ENCODE data around the gene ARHGEF19.

The ARHGEF19 gene

DNA sequence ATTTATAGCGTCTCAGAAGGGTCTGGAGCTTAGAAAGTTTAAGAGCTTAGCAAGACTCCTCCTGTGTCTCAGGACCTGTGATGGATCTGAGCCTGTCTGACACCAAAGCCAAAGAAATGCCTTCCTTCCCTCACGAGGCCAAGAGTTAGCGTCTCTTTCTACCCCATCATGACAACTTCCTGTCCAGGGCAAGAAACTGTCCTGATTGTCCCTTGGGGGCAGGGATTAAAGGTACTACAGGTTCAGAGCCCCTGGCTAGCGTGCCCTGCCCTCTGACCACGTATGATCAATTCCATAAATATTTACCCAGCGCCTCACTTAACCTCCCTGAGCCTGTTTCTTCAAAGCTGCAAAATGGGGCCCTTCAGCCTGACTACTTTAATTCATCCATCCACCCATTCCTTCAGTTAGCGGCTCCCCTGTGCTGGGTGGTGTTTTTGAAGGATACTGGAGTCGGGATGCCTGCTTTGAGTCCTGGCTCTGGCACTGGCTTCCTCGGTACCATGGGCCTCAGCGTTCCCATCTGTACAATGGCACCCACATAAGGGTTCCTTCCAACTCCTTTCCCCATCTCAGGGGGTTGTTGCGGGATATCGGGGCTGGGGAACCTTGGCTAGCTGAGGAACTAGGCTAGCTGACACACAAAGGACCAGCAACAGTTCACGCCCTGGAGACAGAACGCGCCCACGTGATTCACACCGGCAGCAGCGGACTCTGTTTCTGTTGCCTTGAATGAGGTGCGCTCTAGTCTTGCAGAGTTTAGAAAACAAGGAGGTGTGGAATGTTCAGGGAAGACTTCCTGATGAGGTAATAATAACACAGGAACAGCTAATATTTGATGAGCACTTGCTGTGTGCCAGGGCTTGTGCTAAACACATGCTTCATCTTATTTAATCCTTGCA, 33.6 kb downstream of the ARHGEF19 start:
- no peak overlapping the region for H3K4me3 ChIP-seq (ENCODE audit: low read length)
- TF ChIP-seq CTCF (conservative IDR thresholded peaks at IDR 0.05; ENCODE audit: low read depth, low read length), result no peak
- no peak for DNase-seq (ENCODE audit: low read depth)

DNA sequence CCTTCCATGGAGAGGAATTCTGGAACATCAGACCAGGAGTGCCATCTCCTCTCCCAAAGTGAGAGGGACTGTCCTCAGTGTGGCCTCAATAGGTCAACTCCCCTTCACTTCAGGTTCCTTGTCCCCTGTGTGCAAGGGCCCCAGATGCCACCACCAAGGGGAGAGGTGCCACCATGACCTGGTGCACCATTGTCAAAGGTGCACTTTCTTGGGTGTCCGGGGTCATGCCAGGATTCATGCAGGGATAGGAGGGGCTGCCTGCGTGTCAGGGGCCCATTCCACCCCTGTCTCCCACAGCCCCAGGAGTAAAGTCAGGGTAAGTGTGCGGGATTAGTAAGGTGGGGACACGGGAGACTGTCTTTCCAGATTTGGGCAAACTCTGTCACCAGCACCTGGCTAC, 35.1 kb downstream of the ARHGEF19 start:
- TF ChIP-seq CTCF (conservative IDR thresholded peaks at IDR 0.05; ENCODE audit: low read depth, low read length), result no peak
- H3K4me3 ChIP-seq (ENCODE audit: low read length), result no peak overlapping the region
- DNase-seq (ENCODE audit: low read depth), result no peak

- H3K4me3 ChIP-seq (ENCODE audit: low read length), result no peak overlapping the region
- DNase-seq (ENCODE audit: low read depth), result no peak
- no peak for TF ChIP-seq CTCF (conservative IDR thresholded peaks at IDR 0.05; ENCODE audit: low read depth, low read length)
These were observed 35.8 kb downstream of the ARHGEF19 start for GRCh38 chr1:16176653-16177052.

DNA sequence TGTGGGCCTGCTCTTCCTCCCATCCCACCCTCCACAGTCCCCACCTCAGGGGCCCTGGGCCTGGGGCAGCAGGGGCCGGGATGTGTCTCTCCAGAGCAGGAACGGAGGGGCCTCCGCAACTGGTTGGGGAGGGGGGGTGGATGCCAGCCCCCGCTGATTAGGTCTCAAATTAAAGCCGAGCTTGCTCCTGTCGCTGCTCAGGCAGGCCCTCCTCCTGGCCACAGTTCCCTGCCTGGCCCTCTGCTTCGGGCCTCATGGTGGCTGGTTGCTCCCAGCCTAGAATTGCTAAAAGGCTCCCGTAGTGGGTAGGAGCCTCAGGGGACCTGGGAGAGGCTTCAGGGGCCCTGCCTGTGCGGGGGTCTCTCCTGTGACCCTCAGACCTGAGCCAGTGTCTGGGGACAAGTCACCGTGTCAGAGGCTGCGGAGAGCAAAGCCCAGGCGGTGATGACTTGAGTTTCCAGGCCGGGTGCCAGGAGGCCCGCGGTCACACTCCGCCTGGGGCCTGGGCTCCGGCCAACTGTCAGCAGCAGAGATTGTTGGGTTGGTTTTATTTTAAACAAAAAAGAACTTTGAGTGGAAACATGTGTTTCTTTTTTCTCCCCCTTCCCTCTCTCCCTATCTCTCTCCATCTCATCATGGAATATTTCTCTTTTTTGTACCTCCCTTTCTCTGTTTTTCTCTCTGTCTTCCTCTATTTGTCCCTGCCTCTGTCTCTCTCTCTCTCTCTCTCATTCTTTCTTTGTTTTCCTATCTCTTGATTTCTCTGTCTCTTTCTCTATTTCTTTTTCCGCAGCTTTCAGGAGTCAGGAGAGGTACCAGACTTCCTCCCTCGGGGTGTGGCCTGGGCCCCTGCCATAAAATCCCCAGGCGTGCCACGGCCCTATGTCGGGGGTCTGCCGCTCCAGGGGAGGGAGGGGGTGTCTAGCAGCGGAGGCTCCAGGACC, 36.6 kb downstream of the ARHGEF19 start:
- DNase-seq (ENCODE audit: low read depth), result no peak
- no peak for TF ChIP-seq CTCF (conservative IDR thresholded peaks at IDR 0.05; ENCODE audit: low read depth, low read length)
- no peak overlapping the region for H3K4me3 ChIP-seq (ENCODE audit: low read length)

DNA sequence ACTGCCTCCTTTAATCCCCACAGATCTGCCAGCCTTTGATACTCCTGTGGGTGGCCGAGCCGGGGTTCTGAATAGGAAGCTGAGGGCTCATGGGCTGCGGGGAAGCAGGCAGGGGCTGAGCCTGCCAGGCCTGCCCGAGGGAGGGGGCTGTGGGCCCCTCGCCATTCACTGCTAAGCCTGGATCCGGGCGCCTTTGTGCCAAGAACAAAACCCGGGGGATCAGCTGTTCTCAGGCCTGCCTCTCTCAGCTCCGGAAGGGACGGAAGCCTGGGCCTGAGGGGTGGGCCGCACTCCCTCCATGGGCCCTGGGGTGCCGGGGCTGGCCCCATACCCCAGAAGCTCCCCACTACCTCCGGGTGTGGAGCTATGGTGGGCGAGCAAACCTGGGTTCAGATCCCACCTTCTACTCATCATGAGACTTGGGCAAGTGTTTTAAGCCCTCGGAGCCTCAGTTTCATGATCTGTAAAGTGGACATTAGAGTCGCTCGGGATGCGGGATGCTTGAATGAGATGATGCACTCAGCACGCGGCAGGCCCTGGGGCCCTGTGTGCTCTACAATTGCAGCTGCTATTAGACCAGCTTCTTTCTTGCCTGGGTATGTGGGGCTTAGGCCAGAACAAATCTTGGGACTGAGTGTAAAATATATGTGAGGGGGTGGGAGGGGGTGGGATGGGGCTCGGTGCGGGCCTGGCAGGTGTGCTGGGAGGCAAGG, 37.4 kb downstream of the ARHGEF19 start:
- DNase-seq (ENCODE audit: low read depth), result no peak
- TF ChIP-seq CTCF (conservative IDR thresholded peaks at IDR 0.05; ENCODE audit: low read depth, low read length), result no peak
- no peak overlapping the region for H3K4me3 ChIP-seq (ENCODE audit: low read length)

DNA sequence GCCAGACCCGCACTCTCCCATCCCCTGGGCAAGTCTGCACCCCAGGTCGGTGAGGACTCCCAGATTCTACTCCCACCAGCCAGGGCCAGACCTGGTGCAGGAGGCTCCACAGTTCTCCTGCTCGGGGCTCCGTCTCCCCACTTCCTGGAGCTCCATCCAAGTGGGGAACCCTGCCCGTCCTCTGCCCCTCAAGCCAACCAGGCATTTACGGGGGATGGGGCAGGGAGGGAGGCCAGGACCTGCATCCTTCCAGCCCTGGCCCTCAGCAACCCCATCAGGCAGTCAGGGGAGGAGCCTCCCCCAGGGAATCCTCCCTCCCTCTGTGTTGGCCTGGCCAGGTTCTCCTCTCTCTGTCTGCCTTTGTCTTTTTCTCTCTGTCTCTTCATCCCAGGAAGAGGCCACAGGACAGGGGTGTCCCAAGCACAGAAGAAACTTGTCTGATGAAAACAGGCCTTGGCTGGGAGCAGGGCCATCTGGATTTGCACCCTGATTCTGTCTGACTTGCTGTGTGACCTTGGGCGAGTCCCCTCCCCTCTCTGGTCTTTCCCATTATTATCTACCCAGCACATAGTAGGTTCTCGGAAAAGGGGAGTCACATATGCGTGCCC, 38.1 kb downstream of the ARHGEF19 start:
- TF ChIP-seq CTCF (conservative IDR thresholded peaks at IDR 0.05; ENCODE audit: low read depth, low read length), result no peak
- DNase-seq (ENCODE audit: low read depth), result no peak
- no peak overlapping the region for H3K4me3 ChIP-seq (ENCODE audit: low read length)

All from retinal pigment epithelial cell (primary cell).